CD4-positive, alpha-beta T cell (primary cell): ENCODE data around the gene ATP4A. TPM values are rescaled to one million over a fixed set of nuclear protein-coding genes. Genes with fewer than 3 reads are reported as not detected.

Experiments
- ATAC-seq: fragments of 200-7000 bp; cut with Tn5 transposase; one replicate; pipeline ENCODE4 v1.10.0; 2022; ENCODE audit warnings: mild to moderate bottlenecking; ENCODE audit not compliant: poor library complexity
- CTCF ChIA-PET: fragments of 350-600 bp; sonication (Branson Sonifier 250); formaldehyde crosslinking; loops from one replicate; lab custom pipeline; 2021; ENCODE audit warnings: antibody characterized with exemption, inconsistent platforms; lab: Charles Lee
- POLR2A ChIA-PET: fragments of 350-600 bp; sonication (Branson Sonifier 250); formaldehyde crosslinking; loops from one replicate; lab custom pipeline; 2021; ENCODE audit warnings: antibody characterized with exemption, inconsistent platforms; lab: Charles Lee
- DNase-seq, 14 experiments: peaks; one replicate each; pipeline ENCODE4 v3.0.0-alpha.2; 2013 to 2020; ENCODE audit warnings: mixed read lengths in 2 of 14
- H3K27ac ChIP-seq, 2 donors: one replicate each; pipeline versions ENCODE4 v1.5.1 to v1.7.0; 2013; ENCODE audit warnings: low read length in 2 of 2, low read depth in 1 of 2, mild to moderate bottlenecking in 1 of 2
- H3K27me3 ChIP-seq, 2 experiments: 1 replicate in 1 of 2; 2 replicates in 1 of 2; pipeline versions ENCODE4 v1.6.1 to v1.7.0; 2013; ENCODE audit warnings: low read length in 2 of 2, control low read depth in 1 of 2, mild to moderate bottlenecking in 1 of 2, moderate library complexity in 1 of 2; ENCODE audit not compliant: insufficient read depth in 2 of 2, control insufficient read depth in 1 of 2
- H3K36me3 ChIP-seq: one replicate; pipeline ENCODE4 v1.6.1; 2013; ENCODE audit warnings: low read length, control low read depth; ENCODE audit not compliant: insufficient read depth
- H3K4me1 ChIP-seq: one replicate; pipeline ENCODE4 v1.6.1; 2013; ENCODE audit warnings: low read length, control low read depth; ENCODE audit not compliant: insufficient read depth
- H3K4me3 ChIP-seq: one replicate; pipeline ENCODE4 v1.5.1; 2013; ENCODE audit warnings: mild to moderate bottlenecking, low read length, moderate library complexity
- H3K9me3 ChIP-seq, 2 experiments: 1 replicate in 1 of 2; 2 replicates in 1 of 2; pipeline versions ENCODE4 v1.6.1 to v1.7.0; 2013; ENCODE audit warnings: low read length in 2 of 2, mild to moderate bottlenecking in 2 of 2, control low read depth in 1 of 2, moderate library complexity in 1 of 2; ENCODE audit not compliant: control insufficient read depth in 1 of 2, insufficient read depth in 1 of 2
- H3K27ac Mint-ChIP-seq: one replicate; pipeline ENCODE4 v1.8.0; 2020; ENCODE audit warnings: mixed read lengths
- H3K27me3 Mint-ChIP-seq: one replicate; pipeline ENCODE4 v1.8.0; 2021; ENCODE audit warnings: mixed read lengths
- H3K36me3 Mint-ChIP-seq: one replicate; pipeline ENCODE4 v1.8.0; 2021; ENCODE audit warnings: low read depth, mixed read lengths
- H3K4me1 Mint-ChIP-seq: one replicate; pipeline ENCODE4 v1.8.0; 2021; ENCODE audit warnings: low read depth, mixed read lengths
- H3K4me3 Mint-ChIP-seq: one replicate; pipeline ENCODE4 v1.8.0; 2020; ENCODE audit warnings: mild to moderate bottlenecking, mixed read lengths
- H3K9me3 Mint-ChIP-seq: one replicate; pipeline ENCODE4 v1.8.0; 2020; ENCODE audit warnings: mixed read lengths
- intact Hi-C, 2 experiments: fragments of 100-400 bp; cut with DNase I in 1 of 2; cut with micrococcal nuclease in 1 of 2; formaldehyde crosslinking; loops; one replicate each; pipeline versions ENCODE4 v1.15.1 to v1.9.0; 2023 to 2025; cut with DNase I, micrococcal nuclease
- total RNA-seq, 174 experiments: library from RNA in 2 of 174; stranded (reverse) in 2 of 174; gene quantifications; one replicate each; pipeline ENCODE4 v1.2.3 and lab custom pipeline; 2021 to 2026
- TF ChIP-seq, protein P1 (sequence below): fragments of 200-600 bp; IDR thresholded peaks from one replicate; pipeline ENCODE4 v1.8.0; 2022; ENCODE audit warnings: antibody characterized with exemption, mild to moderate bottlenecking

The ATP4A gene
- total RNA-seq, 2 experiments from 2014 or later, result not detected

DNA sequence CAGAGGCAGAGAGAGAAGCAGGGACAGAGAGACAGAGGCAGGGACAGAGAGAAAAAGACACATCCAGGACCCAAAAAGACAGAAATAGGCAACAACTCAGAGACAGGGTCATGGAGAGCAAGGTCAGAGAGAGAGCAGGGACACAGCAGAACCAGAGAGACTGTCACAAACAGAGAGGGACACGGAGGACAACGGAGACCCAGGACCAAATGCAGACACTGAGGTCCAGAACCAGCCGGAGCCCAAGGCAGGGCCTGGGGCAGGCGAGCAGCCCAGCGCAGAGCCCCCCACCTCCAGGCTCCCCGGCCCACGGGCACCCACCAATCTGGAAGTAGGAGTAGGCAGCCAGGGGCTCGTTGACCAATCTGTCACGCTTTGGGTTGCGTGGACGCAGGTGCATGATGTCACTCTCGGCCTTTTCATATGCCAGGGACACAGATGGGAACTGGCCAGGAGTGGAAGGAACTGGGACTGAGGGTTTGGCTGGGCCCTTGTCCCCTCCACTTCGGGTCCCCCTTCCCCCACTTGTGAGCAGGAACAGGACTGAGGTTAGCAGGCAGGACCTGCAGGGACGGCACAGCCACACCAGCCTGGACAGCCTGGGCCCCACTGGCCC is 10.0 kb downstream of the ATP4A start:
- CTCF ChIA-PET, result no interaction called here

DNA sequence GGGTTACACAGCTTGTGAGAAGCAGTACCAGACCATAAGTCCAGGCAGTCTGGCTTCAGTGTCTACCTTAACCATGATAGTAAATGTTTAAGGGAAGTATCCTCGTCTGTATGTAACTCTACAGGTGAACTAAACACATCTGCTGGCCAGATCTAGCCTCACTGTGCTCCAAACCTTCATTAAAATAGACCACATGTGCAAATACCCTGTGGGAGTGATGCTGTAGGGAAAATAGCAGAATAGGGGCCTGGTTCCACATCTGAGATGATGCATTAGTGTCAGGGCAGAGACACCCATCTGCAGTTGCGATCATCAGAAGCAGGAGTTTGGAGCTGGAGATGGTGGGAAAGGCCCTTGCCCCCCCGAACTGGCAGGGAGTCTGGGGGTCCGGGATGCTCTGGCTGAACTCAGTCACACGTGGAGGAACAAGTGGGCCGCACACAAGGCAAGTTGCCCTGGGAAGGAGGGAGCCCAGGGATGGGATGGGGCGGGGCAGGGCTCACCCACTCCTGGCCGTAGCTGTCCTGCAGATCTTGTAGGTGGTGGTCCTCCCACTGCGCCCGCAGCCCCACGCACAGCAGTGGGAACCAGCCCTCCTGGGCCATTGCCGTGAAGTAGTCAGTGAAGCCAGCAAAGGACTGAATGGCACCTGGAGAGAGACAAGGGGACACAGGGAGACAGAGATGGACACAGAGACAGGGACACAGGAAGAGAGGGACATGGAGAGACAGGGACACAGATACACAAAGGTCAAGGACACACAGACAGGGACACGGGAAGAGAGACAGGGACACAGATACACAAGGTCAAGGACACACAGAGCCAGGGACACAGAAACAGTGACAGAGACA is 10.7 kb downstream of the ATP4A start:
- H3K36me3 ChIP-seq, result peaks cover 2% of the 10 kb centered on the region
- H3K9me3 ChIP-seq, result no peaks in the 10 kb centered on the region
- peaks cover 12% of the 10 kb centered on the region for H3K27me3 Mint-ChIP-seq
- H3K4me3 Mint-ChIP-seq, result no peak overlapping the region
- no peak for ATAC-seq
- ChIA-PET POLR2A (no interaction called here), CTCF (no interaction called here)
- peaks cover 13% of the 10 kb centered on the region for H3K36me3 Mint-ChIP-seq
- H3K4me3 ChIP-seq, result no peak overlapping the region
- H3K27me3 ChIP-seq, result no peaks in the 10 kb centered on the region
- no peak overlapping the region for H3K27ac ChIP-seq
- TF ChIP-seq, protein P1, sequence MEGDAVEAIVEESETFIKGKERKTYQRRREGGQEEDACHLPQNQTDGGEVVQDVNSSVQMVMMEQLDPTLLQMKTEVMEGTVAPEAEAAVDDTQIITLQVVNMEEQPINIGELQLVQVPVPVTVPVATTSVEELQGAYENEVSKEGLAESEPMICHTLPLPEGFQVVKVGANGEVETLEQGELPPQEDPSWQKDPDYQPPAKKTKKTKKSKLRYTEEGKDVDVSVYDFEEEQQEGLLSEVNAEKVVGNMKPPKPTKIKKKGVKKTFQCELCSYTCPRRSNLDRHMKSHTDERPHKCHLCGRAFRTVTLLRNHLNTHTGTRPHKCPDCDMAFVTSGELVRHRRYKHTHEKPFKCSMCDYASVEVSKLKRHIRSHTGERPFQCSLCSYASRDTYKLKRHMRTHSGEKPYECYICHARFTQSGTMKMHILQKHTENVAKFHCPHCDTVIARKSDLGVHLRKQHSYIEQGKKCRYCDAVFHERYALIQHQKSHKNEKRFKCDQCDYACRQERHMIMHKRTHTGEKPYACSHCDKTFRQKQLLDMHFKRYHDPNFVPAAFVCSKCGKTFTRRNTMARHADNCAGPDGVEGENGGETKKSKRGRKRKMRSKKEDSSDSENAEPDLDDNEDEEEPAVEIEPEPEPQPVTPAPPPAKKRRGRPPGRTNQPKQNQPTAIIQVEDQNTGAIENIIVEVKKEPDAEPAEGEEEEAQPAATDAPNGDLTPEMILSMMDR, result no peak
- no peaks in the 10 kb centered on the region for H3K9me3 Mint-ChIP-seq
- intact Hi-C loops, result no loop called here
- H3K27ac Mint-ChIP-seq, result no peak overlapping the region
- H3K4me1 ChIP-seq, result peaks cover 9% of the 10 kb centered on the region
- DNase-seq, result peak in 1 of 14 experiments; percentile 11
- H3K4me1 Mint-ChIP-seq, result peaks cover 14% of the 10 kb centered on the region

More for the DNA sequence above, 10.0 kb downstream of the ATP4A start:
- ATAC-seq (no peak), DNase-seq (peak in 1 of 14 experiments; percentile 10)
- TF ChIP-seq, protein P1, result no peak
- Mint-ChIP-seq H3K4me3 (no peak overlapping the region), H3K4me1 (peaks cover 12% of the 10 kb centered on the region), H3K27ac (no peak overlapping the region), H3K27me3 (peaks cover 15% of the 10 kb centered on the region), H3K9me3 (no peaks in the 10 kb centered on the region), H3K36me3 (peaks cover 10% of the 10 kb centered on the region)
- POLR2A ChIA-PET, result no interaction called here
- intact Hi-C loops, result no loop called here
- H3K27me3 ChIP-seq, result peaks cover 1 to 5% of the 10 kb centered on the region in 2 experiments
- H3K27ac ChIP-seq, result no peak overlapping the region
- H3K4me3 ChIP-seq, result no peak overlapping the region
- H3K4me1 ChIP-seq, result peaks cover 16% of the 10 kb centered on the region
- H3K9me3 ChIP-seq, result peaks cover 0 to 3% of the 10 kb centered on the region in 2 experiments
- H3K36me3 ChIP-seq, result peaks cover 2% of the 10 kb centered on the region

DNA sequence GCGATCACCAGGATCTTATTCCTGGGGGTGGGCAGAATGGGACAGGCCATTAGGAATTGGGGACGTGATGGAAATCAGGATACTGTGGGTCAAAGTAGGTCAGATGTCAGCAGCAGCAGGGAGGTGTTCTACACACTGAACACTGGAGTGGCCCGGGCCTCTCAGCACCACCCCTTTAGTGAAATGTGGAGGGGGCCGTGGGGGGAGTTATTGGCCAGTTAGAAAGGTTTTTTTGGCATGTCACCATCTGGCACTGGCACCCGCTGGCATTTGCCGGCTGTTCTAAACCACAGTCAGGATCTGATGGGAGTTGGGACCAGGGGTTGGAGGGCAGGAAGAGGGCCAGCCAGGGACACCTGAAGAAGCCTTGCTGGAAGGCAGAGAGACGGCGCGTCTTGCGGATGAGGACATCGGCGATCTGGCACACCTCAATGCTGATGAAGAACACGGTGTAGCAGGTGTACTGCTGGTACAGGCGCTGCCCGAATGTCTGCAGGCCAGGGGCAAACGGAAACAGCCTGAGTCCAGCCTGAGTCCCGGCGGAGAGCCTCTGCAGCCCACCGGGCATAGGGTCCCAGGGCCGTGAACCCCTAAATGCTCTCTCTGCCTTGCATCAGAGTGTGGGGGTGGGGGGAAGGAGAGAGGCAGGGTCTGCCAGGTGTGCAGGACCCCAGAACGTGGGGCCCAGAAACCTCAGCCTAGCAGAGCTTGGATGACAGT is 12.2 kb downstream of the ATP4A start:
- TF ChIP-seq, protein P1, result no peak
- Mint-ChIP-seq H3K4me3 (no peak overlapping the region), H3K27ac (no peak overlapping the region), H3K4me1 (peaks cover 20% of the 10 kb centered on the region), H3K9me3 (no peaks in the 10 kb centered on the region), H3K27me3 (peaks cover 5% of the 10 kb centered on the region), H3K36me3 (peaks cover 15% of the 10 kb centered on the region)
- H3K4me3 ChIP-seq, result no peak overlapping the region
- POLR2A ChIA-PET, result no interaction called here
- no peak for DNase-seq
- CTCF ChIA-PET, result no interaction called here
- intact Hi-C loops, result no loop called here
- H3K27ac ChIP-seq, result no peak overlapping the region
- no peaks in the 10 kb centered on the region for H3K27me3 ChIP-seq
- peaks cover 21% of the 10 kb centered on the region for H3K4me1 ChIP-seq
- no peak for ATAC-seq
- H3K9me3 ChIP-seq, result no peaks in the 10 kb centered on the region
- H3K36me3 ChIP-seq, result peaks cover 9% of the 10 kb centered on the region
